AG10803 (cell line): ENCODE results near the gene ASIC4.

Experiments used
- DNase-seq: peaks from one replicate; pipeline ENCODE4 v3.0.0; 2010; ENCODE audit warnings: low read depth
- H3K4me3 ChIP-seq: 2 replicates; pipeline ENCODE4 v1.5.1; 2011; ENCODE audit warnings: mild to moderate bottlenecking, low read length, control low read depth
- TF ChIP-seq, protein P1 (sequence below): conservative IDR thresholded peaks from 2 replicates; pipeline ENCODE4 v1.5.1; 2011; ENCODE audit warnings: mild to moderate bottlenecking, low read length, control low read depth, inconsistent platforms

The ASIC4 gene

DNA sequence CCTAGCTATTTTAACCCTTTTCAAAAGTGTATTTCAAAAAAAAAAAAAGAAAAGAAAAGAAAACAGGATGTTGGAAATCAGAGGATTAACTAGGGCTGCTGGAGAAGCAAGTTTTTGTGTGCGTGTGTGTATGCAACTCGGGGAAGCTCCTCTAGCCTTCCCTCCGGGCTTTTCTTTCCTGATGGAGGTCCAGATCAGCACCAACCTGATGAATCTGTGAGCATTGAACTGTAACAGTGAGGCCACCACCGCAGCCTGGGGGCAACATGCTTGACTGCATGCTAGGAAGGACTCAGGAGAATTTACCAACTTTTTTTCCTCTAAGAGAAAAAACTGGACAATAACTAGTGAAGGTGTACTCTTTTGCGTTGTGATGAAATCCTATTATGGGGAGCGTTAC lies 54.8 kb downstream of the ASIC4 start:
- DNase-seq, result no peak
- TF ChIP-seq, protein P1, sequence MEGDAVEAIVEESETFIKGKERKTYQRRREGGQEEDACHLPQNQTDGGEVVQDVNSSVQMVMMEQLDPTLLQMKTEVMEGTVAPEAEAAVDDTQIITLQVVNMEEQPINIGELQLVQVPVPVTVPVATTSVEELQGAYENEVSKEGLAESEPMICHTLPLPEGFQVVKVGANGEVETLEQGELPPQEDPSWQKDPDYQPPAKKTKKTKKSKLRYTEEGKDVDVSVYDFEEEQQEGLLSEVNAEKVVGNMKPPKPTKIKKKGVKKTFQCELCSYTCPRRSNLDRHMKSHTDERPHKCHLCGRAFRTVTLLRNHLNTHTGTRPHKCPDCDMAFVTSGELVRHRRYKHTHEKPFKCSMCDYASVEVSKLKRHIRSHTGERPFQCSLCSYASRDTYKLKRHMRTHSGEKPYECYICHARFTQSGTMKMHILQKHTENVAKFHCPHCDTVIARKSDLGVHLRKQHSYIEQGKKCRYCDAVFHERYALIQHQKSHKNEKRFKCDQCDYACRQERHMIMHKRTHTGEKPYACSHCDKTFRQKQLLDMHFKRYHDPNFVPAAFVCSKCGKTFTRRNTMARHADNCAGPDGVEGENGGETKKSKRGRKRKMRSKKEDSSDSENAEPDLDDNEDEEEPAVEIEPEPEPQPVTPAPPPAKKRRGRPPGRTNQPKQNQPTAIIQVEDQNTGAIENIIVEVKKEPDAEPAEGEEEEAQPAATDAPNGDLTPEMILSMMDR, result no peak
- H3K4me3 ChIP-seq, result no peak overlapping the region

DNA sequence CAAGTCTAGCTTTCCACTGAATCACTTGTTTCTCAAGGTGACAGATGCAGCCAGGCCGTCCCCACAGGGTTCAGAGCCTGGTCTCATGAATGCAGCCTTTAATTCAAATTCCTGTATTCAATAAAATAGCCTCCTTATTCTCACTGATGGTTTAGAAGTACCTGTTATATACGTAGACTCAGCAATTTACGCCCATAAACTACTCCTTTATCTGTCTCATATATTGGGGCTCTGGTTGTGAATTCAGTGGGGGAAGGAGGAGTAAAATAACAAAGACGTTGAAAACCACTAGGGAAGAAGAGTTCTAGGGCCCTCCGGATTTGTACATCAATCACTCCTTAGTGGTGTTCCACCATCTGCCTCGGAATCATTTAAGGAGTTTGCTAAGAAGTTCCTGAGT lies 55.4 kb downstream of the ASIC4 start:
- peak overlapping the region; percentile 68 for H3K4me3 ChIP-seq
- DNase-seq, result no peak
- TF ChIP-seq, protein P1, result no peak

DNA sequence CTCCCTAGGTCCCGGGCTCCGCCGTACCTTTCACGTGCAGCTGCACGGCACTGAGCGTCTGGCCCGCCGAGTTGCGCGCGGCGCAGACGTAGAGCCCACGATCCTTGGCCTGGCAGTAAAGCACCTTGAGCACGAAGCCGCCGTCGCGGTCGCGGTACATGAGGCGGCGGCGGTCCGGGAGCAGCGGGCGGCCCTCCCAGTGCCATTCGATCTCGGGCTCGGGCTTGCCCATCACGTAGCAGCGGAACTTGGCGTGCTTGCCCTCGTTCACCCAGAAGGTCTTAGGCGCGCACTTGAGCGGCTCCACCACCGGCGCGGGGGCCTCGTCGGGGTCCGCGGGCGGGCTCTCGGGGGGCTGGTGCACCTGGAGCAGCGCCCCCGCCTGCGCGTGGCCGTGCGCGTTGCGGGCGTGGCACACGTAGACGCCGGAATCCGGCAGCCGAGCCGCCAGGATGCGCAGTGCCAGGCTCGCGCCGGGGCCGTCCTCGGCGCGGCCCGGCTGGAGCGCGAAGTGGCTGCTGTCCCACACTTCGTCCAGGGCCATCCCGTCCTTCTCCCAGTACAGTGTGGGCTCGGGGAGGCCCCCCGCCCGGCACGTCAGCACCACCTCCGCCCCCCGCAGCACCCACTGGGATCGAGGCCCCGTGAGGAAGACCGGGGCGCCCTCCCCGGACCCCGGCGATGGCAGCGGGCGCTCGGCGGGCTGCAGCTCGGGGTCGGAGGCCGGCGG lies 56.1 kb downstream of the ASIC4 start:
- TF ChIP-seq, protein P1, result no peak
- peak; percentile 35 for DNase-seq
- peak overlapping the region; percentile 68 for H3K4me3 ChIP-seq

DNA sequence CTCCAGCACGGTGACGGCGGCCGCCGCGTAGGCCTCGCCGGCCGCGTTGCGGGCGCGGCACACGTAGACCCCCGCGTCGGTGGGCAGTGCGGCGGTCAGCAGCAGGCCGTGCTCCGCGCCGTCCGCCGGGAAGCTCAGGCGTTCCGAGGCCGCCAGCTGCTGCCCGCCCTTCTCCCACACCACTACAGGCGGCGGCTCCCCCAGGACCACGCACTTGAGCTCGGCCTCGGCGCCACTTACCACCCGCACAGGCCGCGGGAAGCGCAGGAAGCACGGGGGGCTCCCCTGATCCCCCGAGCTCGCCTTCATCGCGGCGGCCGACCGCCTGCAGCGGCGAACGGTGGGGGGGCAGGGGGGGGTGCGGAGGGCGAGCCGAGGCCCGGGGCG lies 56.6 kb downstream of the ASIC4 start:
- peak overlapping the region; percentile 68 for H3K4me3 ChIP-seq
- TF ChIP-seq, protein P1, result no peak
- peak; percentile 32 for DNase-seq

DNA sequence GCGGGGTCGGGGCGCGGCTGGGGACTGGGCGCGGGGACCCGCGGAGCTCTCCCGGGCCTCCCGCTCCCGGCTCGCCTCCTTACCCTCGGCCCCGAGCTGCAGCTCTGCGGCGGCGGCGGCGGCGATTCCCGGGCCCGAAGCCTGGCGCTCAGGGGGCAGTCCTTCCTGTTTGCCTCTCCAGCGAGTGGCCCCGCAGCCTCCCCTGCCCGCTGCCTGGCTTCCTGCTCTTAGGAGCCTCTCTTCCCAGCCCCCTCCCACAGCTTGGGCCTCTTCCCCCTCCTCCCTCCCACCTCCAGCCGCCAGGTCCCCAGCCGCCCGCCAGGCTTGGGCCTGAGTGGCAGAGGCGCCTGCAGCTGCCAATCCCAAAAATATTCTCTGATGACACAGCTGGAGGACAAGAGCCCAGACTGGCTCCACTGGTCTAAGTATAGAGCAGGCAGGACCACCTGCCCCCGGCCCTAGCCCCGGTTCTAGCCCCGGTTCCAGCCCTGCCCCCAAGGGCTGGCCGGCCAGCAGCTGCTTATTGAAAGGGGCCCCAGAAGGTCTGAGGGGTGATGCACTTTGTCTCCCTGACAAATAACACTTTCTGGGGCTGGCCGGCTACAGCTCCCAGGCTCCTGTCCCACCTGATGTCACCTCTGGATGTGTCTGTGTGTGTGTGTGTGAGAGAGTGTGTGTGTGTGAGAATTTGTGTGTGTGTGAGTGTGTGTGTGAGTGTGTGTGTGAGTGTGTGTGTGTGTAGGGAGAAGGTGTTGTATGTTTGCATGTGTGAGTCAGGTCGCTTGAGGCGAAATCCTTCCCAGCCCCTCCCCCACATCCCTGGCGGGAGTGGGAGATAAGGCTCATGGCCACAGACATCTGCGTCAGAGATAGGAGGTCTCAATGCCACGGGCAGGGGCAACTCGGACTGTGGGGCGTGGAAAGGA lies 57.3 kb downstream of the ASIC4 start, which contains the start of gene OBSL1:
TSS of gene OBSL1 (minus strand) at position 229 of the 926 bp plus-strand sequence. CDS start 307 bp downstream, outside the sequence.
- TF ChIP-seq, protein P1, result no peak
- H3K4me3 ChIP-seq, result peak within 1 kb of the TSS; percentile 68
- peak; percentile 77 for DNase-seq

DNA sequence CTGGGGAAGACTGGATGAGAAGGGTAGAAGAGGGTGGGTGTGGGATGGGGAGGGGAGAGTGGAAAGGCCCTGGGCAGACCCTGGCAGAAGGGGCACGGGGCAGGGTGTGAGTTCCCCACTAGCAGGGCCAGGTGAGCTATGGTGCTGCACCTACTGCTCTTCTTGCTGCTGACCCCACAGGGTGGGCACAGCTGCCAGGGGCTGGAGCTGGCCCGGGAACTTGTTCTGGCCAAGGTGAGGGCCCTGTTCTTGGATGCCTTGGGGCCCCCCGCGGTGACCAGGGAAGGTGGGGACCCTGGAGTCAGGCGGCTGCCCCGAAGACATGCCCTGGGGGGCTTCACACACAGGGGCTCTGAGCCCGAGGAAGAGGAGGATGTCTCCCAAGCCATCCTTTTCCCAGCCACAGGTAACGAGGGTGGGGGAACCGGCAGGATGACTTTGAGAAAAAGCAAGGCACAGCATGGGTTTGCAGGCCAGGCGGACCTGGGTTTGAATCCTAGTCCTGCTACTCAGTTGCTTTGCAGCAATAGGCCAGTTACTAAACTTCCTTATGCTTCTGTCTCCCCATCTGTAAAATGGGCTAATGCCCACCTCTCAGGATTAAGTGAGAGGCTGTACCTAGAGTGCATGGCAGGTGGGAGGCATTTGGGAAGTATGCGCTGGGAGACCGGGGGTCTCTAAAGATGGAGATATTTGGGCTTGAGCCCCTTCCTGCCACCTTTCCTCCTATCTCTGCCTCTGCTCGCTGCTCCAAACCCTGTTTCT lies 58.1 kb downstream of the ASIC4 start, which contains the start of gene INHA:
TSS of gene INHA (plus strand) at position 74 of the 765 bp plus-strand sequence. CDS start at position 139, 65 bp downstream.
- TF ChIP-seq, protein P1, result no peak
- H3K4me3 ChIP-seq, result peak within 1 kb of the TSS; percentile 68
- no peak for DNase-seq
